Measurements from ENCODE around the gene PLEKHH2.
"Not testable (repeated sequence)": the region's sequence is repeated elsewhere in the genome, so short reads cannot be mapped to it uniquely, and the experiment has no call there.

The PLEKHH2 gene

DNA sequence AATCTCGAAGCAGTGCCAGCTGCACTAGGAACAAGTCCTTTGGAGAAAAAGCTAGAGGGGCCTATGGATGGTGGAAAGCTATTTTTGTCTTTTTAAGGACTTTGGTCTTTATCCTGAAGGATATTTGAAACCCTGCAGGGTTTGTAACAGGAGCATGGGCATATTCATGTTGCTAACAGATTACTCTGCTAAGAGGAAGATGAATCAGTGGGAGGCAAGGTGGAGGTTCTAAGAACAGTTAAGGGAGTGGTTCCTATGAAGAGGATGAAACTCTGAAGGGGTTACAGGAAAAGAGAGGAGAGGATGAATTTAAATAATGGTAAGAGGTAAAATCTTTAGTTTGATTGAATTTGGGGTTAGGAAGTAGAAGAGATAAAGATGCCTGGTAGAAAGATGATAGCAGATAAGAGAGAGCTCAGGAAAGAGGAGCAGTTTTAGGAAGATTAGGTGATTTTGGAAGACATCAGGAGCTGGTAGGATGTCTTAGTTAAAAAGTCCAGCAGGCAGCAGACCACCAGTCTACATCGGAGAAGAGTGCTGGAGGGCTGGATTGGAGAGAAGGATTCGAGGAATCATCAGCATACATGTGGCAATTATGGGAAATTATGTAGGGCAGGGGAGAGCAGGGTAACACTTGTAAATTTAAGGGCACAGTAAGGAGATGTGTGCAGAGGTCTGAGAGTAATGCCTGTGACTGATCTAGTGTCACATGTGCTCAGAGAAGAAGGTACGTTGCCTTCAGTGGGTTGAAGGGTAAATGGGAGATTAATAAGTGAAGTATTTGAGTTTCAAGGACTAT lies 78.4 kb downstream of the PLEKHH2 start:
- Mint-ChIP-seq H3K36me3 (ENCODE audit: low read depth) (no peaks in the 10 kb centered on the region), H3K4me1 (ENCODE audit: low read depth) (peaks cover 23% of the 10 kb centered on the region), H3K27me3 (peaks cover 22% of the 10 kb centered on the region), H3K27ac (no peak overlapping the region), H3K9me3 (no peaks in the 10 kb centered on the region), H3K4me3 (no peak overlapping the region)
- intact Hi-C loops (cut with micrococcal nuclease), result no loop called here

DNA sequence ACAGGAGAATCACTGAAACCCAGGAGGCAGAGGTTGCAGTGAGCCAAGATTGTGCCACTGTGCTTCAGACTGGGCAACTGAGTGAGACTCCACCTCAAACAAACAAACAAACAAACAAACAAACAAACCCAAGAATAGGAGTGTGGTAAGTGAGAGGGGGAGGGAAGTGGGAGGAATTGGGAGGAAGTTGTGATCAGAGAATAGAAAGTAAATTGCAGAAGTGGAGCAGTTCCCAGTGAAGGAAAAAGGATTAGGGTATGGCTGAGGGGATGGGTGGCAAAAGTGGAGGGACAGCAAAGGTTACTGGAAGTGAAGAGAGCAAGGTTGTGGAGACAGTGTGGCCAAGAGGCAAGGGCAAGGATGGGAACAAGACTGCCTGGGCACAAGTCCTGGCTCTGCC lies 80.3 kb downstream of the PLEKHH2 start:
- intact Hi-C loops (cut with micrococcal nuclease), result no loop called here
- Mint-ChIP-seq H3K27ac (no peak overlapping the region), H3K27me3 (peaks cover 15% of the 10 kb centered on the region), H3K4me1 (ENCODE audit: low read depth) (peaks cover 23% of the 10 kb centered on the region), H3K36me3 (ENCODE audit: low read depth) (no peaks in the 10 kb centered on the region), H3K4me3 (no peak overlapping the region), H3K9me3 (no peaks in the 10 kb centered on the region)

DNA sequence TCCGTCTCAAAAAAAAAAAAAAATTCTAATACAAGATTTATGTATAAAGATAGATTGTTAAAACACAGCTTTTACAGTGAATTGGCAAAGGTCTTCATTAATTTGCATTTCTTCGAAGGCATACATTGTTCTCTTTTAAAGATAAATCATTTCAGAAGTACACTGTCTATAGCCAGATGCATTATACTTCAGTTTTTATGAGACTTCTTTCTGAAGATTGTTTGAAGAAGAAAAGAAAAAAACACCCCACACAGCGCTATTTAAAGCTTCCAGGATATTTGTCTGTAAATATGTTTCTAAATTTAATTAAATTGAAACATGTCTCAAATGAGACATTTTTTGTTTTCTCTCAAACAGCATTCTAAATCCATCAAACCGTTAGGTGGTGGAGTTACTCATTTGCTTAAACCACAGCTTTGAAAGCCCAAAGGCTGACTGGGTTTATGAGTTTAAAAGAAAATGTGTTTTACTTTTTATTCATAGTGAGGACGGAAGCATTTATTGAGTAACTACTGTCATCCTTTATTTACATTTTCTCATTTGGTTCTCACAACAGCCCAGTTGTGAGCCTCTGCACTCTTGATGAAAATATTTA lies 81.6 kb downstream of the PLEKHH2 start:
- Mint-ChIP-seq H3K27ac (no peak overlapping the region), H3K4me1 (ENCODE audit: low read depth) (peaks cover 23% of the 10 kb centered on the region), H3K36me3 (ENCODE audit: low read depth) (no peaks in the 10 kb centered on the region), H3K4me3 (no peak overlapping the region), H3K9me3 (no peaks in the 10 kb centered on the region), H3K27me3 (peaks cover 13% of the 10 kb centered on the region)
- intact Hi-C loops (cut with micrococcal nuclease), result no loop called here

DNA sequence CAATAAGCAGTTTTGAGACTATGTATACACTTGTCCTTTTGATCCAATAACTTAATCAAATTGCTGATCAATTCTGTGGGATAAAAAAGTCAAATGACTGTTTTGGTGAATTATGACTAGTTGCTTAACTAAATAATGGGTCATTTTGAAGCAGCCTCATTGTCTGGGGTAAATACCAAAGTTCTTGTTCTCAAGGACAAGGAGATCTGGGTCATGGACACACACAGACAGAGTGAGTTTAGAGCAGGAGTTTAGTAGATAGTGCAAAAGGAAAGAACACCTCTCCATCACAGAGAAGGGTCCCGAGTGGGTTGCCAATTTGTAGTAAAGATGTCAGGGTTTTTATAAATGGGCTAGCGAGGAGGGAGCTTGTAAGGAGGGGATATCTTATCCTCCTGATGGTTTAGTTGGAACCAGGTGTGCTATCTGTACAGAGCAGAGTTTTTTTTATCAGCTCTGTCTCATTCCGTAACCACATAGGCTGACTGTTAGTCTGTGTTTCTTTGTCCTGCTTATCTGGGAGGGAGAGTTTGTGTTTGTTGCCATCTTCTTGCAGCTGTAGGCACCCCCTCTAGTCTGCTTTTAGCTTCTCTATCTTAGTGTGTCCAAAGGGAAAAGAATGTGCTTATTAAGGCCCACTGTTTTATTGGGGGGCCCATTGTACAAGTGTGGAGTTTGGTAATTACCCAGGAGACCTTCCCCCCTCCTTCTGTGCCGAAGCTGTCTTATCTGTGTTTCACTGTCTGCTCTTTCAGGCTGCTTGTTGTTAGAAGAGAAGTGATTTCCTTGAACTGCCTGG lies 87.9 kb downstream of the PLEKHH2 start:
- Mint-ChIP-seq H3K9me3 (no peaks in the 10 kb centered on the region), H3K27ac (no peak overlapping the region), H3K27me3 (peaks cover 8% of the 10 kb centered on the region), H3K4me1 (ENCODE audit: low read depth) (no peaks in the 10 kb centered on the region), H3K36me3 (ENCODE audit: low read depth) (no peaks in the 10 kb centered on the region), H3K4me3 (no peak overlapping the region)
- intact Hi-C loops (cut with micrococcal nuclease), result no loop called here

DNA sequence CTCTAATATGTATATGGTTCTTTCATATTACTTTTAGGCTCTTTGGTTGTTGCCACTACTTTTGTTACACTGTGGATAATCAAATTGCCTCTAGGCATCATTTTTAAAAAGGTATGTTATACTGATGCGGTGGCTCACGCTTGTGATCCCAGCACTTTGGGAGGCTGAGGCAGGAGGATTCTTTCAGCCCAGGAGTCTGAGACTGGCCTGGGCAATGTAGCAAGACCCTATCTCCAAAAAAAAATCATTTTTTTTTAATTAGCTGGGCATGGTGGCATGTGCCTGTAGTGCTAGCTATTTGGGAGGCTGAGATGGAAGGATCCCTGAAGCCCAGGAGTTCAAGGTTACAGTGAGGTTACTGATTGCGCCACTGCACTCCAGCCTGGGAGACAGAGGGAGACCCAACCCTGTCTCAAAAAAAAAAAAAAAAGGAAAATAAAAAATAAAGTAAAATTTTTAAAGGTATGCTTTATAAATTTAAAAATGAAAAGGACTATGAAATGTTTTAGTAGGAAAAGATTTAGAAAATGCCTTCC lies 88.7 kb downstream of the PLEKHH2 start:
- Mint-ChIP-seq H3K4me3 (no peak overlapping the region), H3K4me1 (ENCODE audit: low read depth) (no peaks in the 10 kb centered on the region), H3K9me3 (no peaks in the 10 kb centered on the region), H3K27ac (no peak overlapping the region), H3K36me3 (ENCODE audit: low read depth) (no peaks in the 10 kb centered on the region), H3K27me3 (peaks cover 8% of the 10 kb centered on the region)
- intact Hi-C loops (cut with micrococcal nuclease), result no loop called here

DNA sequence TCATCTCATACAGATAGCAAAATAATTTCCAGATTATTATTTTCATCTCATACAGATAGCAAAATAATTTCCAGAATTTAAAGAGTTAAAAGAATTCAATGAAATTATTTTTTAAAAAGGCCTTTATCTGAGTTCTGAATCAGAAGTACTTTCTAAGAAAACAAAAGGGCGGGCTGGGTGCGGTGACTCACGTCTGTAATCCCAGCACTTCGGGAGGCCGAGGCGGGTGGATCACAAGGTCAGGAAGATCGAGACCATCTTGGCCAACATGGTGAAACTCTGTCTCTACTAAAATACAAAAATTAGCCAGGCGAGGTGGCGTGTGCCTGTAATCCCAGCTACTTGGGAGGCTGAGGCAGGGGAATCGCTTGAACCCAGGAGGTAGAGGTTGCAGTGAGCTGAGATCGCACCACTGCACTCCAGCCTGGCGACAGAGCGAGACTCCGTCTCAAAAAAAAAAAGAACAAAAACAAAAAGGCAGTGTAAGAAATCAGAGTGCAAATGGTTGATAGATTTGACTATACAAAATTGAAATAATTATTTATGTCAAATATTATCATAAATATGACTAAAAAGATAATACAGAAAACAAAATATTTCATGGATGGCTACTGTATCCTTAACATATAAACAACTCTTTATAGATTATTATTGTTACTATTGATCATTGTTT lies 90.0 kb downstream of the PLEKHH2 start:
- H3K27me3 Mint-ChIP-seq; H3K36me3 Mint-ChIP-seq (ENCODE audit: low read depth); H3K27ac Mint-ChIP-seq; H3K4me1 Mint-ChIP-seq (ENCODE audit: low read depth); intact Hi-C loops (cut with micrococcal nuclease); H3K4me3 Mint-ChIP-seq; H3K9me3 Mint-ChIP-seq: not testable (repeated sequence)

DNA sequence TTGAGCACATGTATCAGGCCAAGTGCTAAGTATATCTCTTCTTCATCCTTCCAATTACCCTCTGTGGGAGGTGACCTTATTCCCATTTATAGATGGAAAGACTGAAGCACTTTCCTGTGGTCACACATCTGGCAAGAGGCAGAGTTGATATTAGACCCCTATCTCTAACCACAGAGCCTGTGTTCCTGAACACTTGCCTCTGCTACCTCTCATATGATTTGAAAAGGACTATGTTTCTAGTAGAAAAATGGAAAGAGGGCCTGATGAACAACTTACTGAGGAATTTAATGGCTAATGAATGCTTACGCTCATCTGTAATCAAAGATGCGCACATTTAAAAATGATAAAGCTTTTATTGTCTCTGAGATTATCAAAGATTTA lies 90.6 kb downstream of the PLEKHH2 start:
- H3K4me3 Mint-ChIP-seq, result no peak overlapping the region

DNA sequence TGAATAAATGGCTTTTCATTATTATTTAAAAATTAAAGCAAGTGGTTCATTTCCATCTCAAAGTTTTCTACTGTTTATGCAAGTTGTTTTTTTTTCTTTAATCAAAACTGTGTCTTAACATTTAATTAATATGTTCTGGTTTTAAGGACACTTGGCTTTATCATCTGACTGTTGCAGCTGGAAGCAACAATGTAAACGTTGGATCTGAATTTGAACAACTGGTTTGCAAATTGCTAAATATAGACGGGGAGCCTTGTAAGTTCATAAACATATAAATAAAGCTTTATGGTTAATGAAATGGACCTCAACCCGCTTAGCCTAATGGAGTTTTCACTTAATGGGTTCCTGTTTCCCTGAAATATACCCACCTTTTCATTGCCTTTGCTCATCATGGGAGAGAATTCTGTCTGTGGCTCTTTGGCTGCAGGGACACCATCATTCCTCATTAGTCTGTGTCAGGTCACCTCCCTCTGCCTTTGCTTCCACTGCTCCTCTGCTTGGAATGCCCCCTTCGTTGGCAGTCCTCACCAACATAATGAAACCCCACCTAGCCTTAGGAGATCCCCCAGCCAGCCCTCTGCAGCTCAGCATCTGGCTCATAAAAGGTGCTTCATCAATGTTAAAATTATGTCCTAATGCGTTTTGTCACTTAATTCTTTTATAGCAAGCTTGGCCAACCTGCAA lies 92.6 kb downstream of the PLEKHH2 start:
- no peak overlapping the region for H3K27ac Mint-ChIP-seq
- H3K4me1 Mint-ChIP-seq (ENCODE audit: low read depth), result no peaks in the 10 kb centered on the region
- intact Hi-C loops (cut with micrococcal nuclease), result no loop called here
- peaks cover 5% of the 10 kb centered on the region for H3K27me3 Mint-ChIP-seq
- H3K36me3 Mint-ChIP-seq (ENCODE audit: low read depth), result no peaks in the 10 kb centered on the region
- H3K4me3 Mint-ChIP-seq, result no peak overlapping the region
- H3K9me3 Mint-ChIP-seq, result no peaks in the 10 kb centered on the region

More for the DNA sequence above, 90.6 kb downstream of the PLEKHH2 start:
- H3K4me1 Mint-ChIP-seq (ENCODE audit: low read depth), result no peaks in the 10 kb centered on the region
- H3K9me3 Mint-ChIP-seq, result no peaks in the 10 kb centered on the region
- H3K27ac Mint-ChIP-seq, result no peak overlapping the region
- intact Hi-C loops (cut with micrococcal nuclease), result no loop called here
- no peaks in the 10 kb centered on the region for H3K36me3 Mint-ChIP-seq (ENCODE audit: low read depth)
- H3K27me3 Mint-ChIP-seq, result peaks cover 8% of the 10 kb centered on the region

DNA sequence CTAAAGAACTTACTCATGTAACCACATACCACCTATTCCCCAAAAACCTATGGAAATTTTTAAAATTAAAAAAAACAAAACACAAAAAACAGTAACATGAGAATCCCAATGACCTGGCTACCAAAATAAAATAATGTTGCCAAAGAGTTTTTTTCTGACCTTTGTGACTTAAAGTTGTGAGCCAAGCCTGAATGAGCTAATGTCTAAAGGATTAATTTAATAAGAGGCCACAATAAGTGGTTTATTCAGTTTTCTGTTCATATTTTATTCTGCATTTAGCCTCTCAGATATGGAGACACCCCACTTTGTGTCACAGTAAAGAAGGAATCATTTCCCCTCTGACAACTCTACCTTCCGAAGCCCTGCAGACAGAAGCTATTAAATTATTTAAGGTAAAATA lies 94.2 kb downstream of the PLEKHH2 start:
- Mint-ChIP-seq H3K4me1 (ENCODE audit: low read depth) (no peaks in the 10 kb centered on the region), H3K4me3 (no peak overlapping the region), H3K36me3 (ENCODE audit: low read depth) (no peaks in the 10 kb centered on the region), H3K27me3 (peaks cover 2% of the 10 kb centered on the region), H3K9me3 (no peaks in the 10 kb centered on the region), H3K27ac (no peak overlapping the region)
- intact Hi-C loops (cut with micrococcal nuclease), result no loop called here

DNA sequence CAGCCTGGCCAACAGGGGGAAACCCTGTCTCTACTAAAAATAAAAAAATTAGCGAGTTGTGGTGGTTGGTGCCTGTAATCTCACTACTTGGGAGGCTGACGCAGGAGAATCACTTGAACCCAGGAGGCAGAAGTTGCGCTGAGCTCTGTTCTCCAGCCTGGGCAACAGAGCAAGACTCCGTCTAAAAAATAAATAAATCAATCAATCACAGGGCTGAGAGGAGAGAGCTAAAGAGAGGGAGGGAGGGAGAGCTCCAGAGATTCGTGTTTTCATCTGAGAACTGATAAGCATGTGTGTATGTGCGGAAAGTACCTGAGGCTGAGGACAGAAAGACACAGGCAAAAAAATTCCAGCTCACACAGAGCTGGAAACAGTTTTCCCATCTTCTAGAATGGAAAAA lies 99.6 kb downstream of the PLEKHH2 start:
- H3K4me3 Mint-ChIP-seq, result no peak overlapping the region
- no peaks in the 10 kb centered on the region for H3K36me3 Mint-ChIP-seq (ENCODE audit: low read depth)

DNA sequence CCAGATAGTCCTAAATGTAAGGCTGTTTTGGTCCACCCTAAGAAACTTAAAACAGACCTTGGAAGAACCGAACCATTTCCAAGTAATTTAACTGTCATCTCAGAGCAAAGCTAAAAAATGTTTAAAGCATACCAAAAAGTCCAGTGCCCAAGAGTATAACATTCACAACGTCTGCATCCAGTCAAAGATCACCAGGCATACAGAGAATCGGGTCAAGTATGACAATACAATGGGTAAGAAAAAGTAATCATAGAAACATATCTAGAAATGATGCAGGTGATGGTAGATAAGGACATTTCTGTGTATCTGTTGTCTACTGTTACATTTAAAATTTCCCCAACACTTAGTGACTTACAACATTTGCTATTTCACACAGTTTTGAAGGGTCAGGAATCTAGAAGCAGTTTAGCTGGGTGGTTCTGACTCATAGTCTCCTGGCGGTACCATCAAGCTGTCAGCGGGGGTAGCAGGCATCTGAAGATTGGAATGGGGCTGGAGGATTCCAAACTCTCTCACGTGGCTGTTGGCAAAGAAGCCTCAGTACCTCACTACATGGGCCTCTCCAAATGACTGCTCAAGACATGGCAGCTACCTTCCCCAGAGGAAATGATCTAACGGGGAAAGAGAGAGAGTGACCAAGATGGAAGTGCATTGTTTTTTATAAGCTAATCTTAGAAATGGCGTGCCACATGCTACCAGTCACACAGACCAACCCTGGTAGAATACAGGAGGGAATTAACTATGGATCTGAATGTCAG lies 100.2 kb downstream of the PLEKHH2 start:
- Mint-ChIP-seq H3K4me3 (no peak overlapping the region), H3K4me1 (ENCODE audit: low read depth) (no peaks in the 10 kb centered on the region), H3K27ac (no peak overlapping the region), H3K9me3 (no peaks in the 10 kb centered on the region), H3K36me3 (ENCODE audit: low read depth) (no peaks in the 10 kb centered on the region), H3K27me3 (peaks cover 20% of the 10 kb centered on the region)
- intact Hi-C loops (cut with micrococcal nuclease), result no loop called here

More for the DNA sequence above, 99.6 kb downstream of the PLEKHH2 start:
- H3K9me3 Mint-ChIP-seq, result no peaks in the 10 kb centered on the region
- intact Hi-C loops (cut with micrococcal nuclease), result no loop called here
- H3K27ac Mint-ChIP-seq, result no peak overlapping the region
- H3K27me3 Mint-ChIP-seq, result peaks cover 20% of the 10 kb centered on the region
- no peaks in the 10 kb centered on the region for H3K4me1 Mint-ChIP-seq (ENCODE audit: low read depth)

DNA sequence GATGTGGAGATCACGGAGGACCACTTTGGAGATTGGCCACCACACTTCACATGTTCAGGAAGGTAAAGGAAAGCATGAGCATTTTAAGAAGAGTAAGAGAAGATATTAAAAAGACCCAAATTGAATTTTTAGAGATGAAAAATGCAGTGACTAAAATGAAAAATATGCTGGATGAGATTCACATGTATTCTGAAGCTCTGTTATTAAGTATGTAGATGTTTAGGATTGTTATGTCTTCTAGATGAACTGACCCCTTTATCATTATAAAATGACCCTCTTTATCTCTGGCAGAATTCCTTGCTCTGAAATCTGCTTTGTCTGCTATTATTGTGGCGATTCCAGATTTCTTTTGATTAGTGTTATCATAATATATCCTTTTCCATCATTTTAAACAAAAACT lies 100.8 kb downstream of the PLEKHH2 start:
- H3K36me3 Mint-ChIP-seq (ENCODE audit: low read depth), result no peaks in the 10 kb centered on the region
- H3K4me1 Mint-ChIP-seq (ENCODE audit: low read depth), result no peaks in the 10 kb centered on the region
- H3K4me3 Mint-ChIP-seq, result no peak overlapping the region
- intact Hi-C loops (cut with micrococcal nuclease), result no loop called here
- no peaks in the 10 kb centered on the region for H3K9me3 Mint-ChIP-seq
- H3K27ac Mint-ChIP-seq, result no peak overlapping the region
- H3K27me3 Mint-ChIP-seq, result peaks cover 20% of the 10 kb centered on the region

DNA sequence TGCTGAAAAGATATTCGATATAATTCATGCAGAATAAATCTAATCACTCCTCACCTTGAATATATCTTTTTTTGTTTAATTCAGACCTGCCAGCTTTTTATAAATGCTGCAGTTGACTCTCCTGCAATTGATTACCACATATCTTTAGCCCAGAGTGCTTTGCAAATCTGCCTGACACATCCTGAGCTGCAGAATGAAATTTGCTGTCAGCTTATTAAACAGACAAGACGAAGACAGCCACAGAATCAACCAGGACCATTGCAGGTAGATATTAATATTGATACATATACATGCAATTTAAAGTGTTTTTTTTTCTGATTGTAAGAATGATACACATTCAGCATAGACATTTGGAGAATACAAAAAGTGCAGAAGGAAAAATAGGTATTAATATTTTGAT lies 101.2 kb downstream of the PLEKHH2 start:
- Mint-ChIP-seq H3K9me3 (no peaks in the 10 kb centered on the region), H3K4me1 (ENCODE audit: low read depth) (no peaks in the 10 kb centered on the region), H3K4me3 (no peak overlapping the region), H3K36me3 (ENCODE audit: low read depth) (no peaks in the 10 kb centered on the region), H3K27ac (no peak overlapping the region), H3K27me3 (peaks cover 20% of the 10 kb centered on the region)
- intact Hi-C loops (cut with micrococcal nuclease), result no loop called here
